B cell (primary cell): ENCODE data around the gene COQ6. TPM values are rescaled to one million over a fixed set of nuclear protein-coding genes. Genes with fewer than 3 reads are reported as not detected.
"Not testable (repeated sequence)": the region's sequence is repeated elsewhere in the genome, so short reads cannot be mapped to it uniquely, and the experiment has no call there.

ENCODE experiments used
- ATAC-seq: fragments of 200-7000 bp; cut with Tn5 transposase; one replicate; pipeline ENCODE4 v1.10.0; 2021; ENCODE audit warnings: low read depth, mild to moderate bottlenecking, moderate number of reproducible peaks, moderate library complexity
- CTCF ChIA-PET: fragments of 350-600 bp; sonication (Branson Sonifier 250); formaldehyde crosslinking; loops from one replicate; lab custom pipeline; 2021; ENCODE audit warnings: antibody characterized with exemption, inconsistent platforms; lab: Charles Lee
- POLR2A ChIA-PET: fragments of 350-600 bp; sonication (Branson Sonifier 250); formaldehyde crosslinking; loops from one replicate; lab custom pipeline; 2021; ENCODE audit warnings: antibody characterized with exemption; lab: Charles Lee
- DNase-seq: peaks from one replicate; pipeline ENCODE4 v3.0.0; 2013
- H2AFZ ChIP-seq: 2 replicates; pipeline ENCODE4 v1.6.1; 2012; ENCODE audit warnings: mild to moderate bottlenecking, low read depth, low read length; ENCODE audit not compliant: insufficient read depth, poor library complexity, severe bottlenecking
- H3K27ac ChIP-seq, 2 donors: 1 replicate in 1 of 2; 2 replicates in 1 of 2; pipeline ENCODE4 v1.5.1; 2012 to 2013; ENCODE audit warnings: low read length in 2 of 2, mild to moderate bottlenecking in 2 of 2, moderate library complexity in 1 of 2
- H3K27me3 ChIP-seq, 4 experiments: fragments of 200-600 bp in 1 of 4; sonication (generic) in 1 of 4; replicated peaks in 1 of 4; 1 replicate in 2 of 4; 2 replicates in 2 of 4; pipeline versions ENCODE4 v1.6.1 to v1.7.0; 2013 to 2016; ENCODE audit warnings: low read length in 3 of 4, mild to moderate bottlenecking in 2 of 4, mixed read lengths in 1 of 4, moderate library complexity in 1 of 4; ENCODE audit not compliant: insufficient read depth in 4 of 4, control insufficient read depth in 3 of 4; ENCODE audit errors: control extremely low read depth in 1 of 4
- H3K36me3 ChIP-seq, 2 experiments: replicated peaks in 1 of 2; 1 replicate in 1 of 2; 2 replicates in 1 of 2; pipeline versions ENCODE4 v1.6.1 to v1.7.1; 2013; ENCODE audit warnings: low read length in 1 of 2; ENCODE audit not compliant: insufficient read depth in 2 of 2, control insufficient read depth in 1 of 2; ENCODE audit errors: control extremely low read depth in 1 of 2, extremely low read depth in 1 of 2
- H3K4me1 ChIP-seq, 2 donors: fragments of 200-600 bp in 1 of 2; sonication (generic) in 1 of 2; 1 replicate in 1 of 2; 2 replicates in 1 of 2; pipeline versions ENCODE4 v1.5.1 to v1.6.1; 2013 to 2017; ENCODE audit warnings: low read length in 2 of 2; ENCODE audit not compliant: control insufficient read depth in 2 of 2, insufficient read depth in 2 of 2
- H3K4me2 ChIP-seq: replicated peaks from 2 replicates; pipeline ENCODE3; 2012; ENCODE audit warnings: mild to moderate bottlenecking, low read depth, low read length; ENCODE audit not compliant: poor library complexity, severe bottlenecking
- H3K4me3 ChIP-seq, 5 experiments: fragments of 200-600 bp in 1 of 5; sonication (generic) in 1 of 5; 1 replicate in 3 of 5; 2 replicates in 2 of 5; pipeline versions ENCODE4 v1.5.1 to v1.7.0; 2011 to 2016; ENCODE audit warnings: low read length in 4 of 5, mild to moderate bottlenecking in 4 of 5, low read depth in 2 of 5, control low read depth in 1 of 5, moderate library complexity in 1 of 5; ENCODE audit not compliant: insufficient read depth in 1 of 5; ENCODE audit errors: control extremely low read depth in 1 of 5, extremely low read depth in 1 of 5
- H3K79me2 ChIP-seq: fragments of 200-600 bp; sonication (generic); one replicate; pipeline ENCODE4 v1.6.0; 2016; ENCODE audit warnings: low read length; ENCODE audit not compliant: control insufficient read depth, insufficient read depth
- H3K9ac ChIP-seq: fragments of 200-600 bp; sonication (generic); 2 replicates; pipeline ENCODE4 v1.6.1; 2017; ENCODE audit warnings: mild to moderate bottlenecking, low read length, moderate library complexity
- H3K9me3 ChIP-seq, 3 donors: one replicate each; pipeline versions ENCODE4 v1.6.1 to v1.7.1; 2013; ENCODE audit warnings: low read length in 2 of 3; ENCODE audit not compliant: control insufficient read depth in 2 of 3, insufficient read depth in 1 of 3; ENCODE audit errors: control extremely low read depth in 1 of 3
- H4K20me1 ChIP-seq: 2 replicates; pipeline ENCODE4 v1.6.0; 2012; ENCODE audit warnings: mild to moderate bottlenecking, low read length; ENCODE audit not compliant: insufficient read depth, control insufficient read depth, poor library complexity, severe bottlenecking
- H3K27ac Mint-ChIP-seq: one replicate; pipeline ENCODE4 v1.8.0; 2021; ENCODE audit warnings: mixed read lengths
- H3K27me3 Mint-ChIP-seq: one replicate; pipeline ENCODE4 v1.8.0; 2021; ENCODE audit warnings: mixed read lengths
- H3K4me1 Mint-ChIP-seq: one replicate; pipeline ENCODE4 v1.8.0; 2021; ENCODE audit warnings: mixed read lengths
- H3K4me3 Mint-ChIP-seq: one replicate; pipeline ENCODE4 v1.8.0; 2021; ENCODE audit warnings: mixed read lengths
- H3K9me3 Mint-ChIP-seq: one replicate; pipeline ENCODE4 v1.8.0; 2022; ENCODE audit warnings: mixed read lengths; ENCODE audit not compliant: insufficient read depth
- CTCF ChIP-seq: fragments of 200-600 bp; IDR thresholded peaks from one replicate; pipeline ENCODE4 v1.8.0; 2022; ENCODE audit warnings: antibody characterized with exemption, mild to moderate bottlenecking
- EZH2 ChIP-seq: IDR thresholded peaks from 2 replicates; pipeline ENCODE4 v1.6.1; 2012; ENCODE audit warnings: borderline replicate concordance, low read depth, mild to moderate bottlenecking, moderate library complexity, low read length; ENCODE audit not compliant: insufficient read depth, poor library complexity, severe bottlenecking
- WGBS: methylation state at CpG from one replicate; pipeline ENCODE4 v1.1.5; 2013; ENCODE audit warnings: missing lambda C conversion rate; ENCODE audit not compliant: insufficient coverage; 5-methylcytosine and 5-hydroxymethylcytosine counted together
- intact Hi-C: fragments of 100-400 bp; cut with micrococcal nuclease; formaldehyde crosslinking; loops from one replicate; pipeline ENCODE4 v1.10.0; 2022
- polyA plus RNA-seq: library from polyadenylated mRNA; depleted of rRNA; stranded (reverse); fragments of >200 nt; gene quantifications from 2 replicates; pipeline ENCODE4 v1.2.3, GENCODE V29; 2012
- total RNA-seq, 2 donors: library from RNA; stranded (reverse); fragments of 120-200 nt in 1 of 2; gene quantifications; 1 replicate in 1 of 2; 2 replicates in 1 of 2; pipeline versions ENCODE4 v1.2.3 to v1.2.4, GENCODE V29; 2013 to 2022

COQ6 gene
- total and polyA plus RNA-seq, 2 donors (not counting 1 experiment from before 2014, with no cell fraction given) = 38.2 to 38.4 TPM

GRCh38 chr14:73991092-73991491 lies 41.0 kb downstream of the COQ6 start:
- Histone ChIP-seq H3K79me2 (no peaks in the 10 kb centered on the region), H3K27ac (no peak overlapping the region), H3K9ac (no peak overlapping the region), H3K27me3 (no peaks in the 10 kb centered on the region), H3K4me2 (no peak overlapping the region), H3K4me3 (no peak overlapping the region), H2AFZ (no peak overlapping the region), H4K20me1 (no peaks in the 10 kb centered on the region), H3K9me3 (no peaks in the 10 kb centered on the region), H3K4me1 (no peaks in the 10 kb centered on the region), H3K36me3 (peaks cover 0 to 23% of the 10 kb centered on the region in 2 experiments)
- Mint-ChIP-seq H3K27ac (no peak overlapping the region), H3K4me1 (peaks cover 2% of the 10 kb centered on the region), H3K27me3 (no peaks in the 10 kb centered on the region), H3K4me3 (no peak overlapping the region), H3K9me3 (no peaks in the 10 kb centered on the region)
- ChIA-PET POLR2A (no interaction called here), CTCF (no interaction called here)
- intact Hi-C loops = no loop called here
- TF ChIP-seq EZH2 = no peak
- TF ChIP-seq CTCF = no peak
- no peak for ATAC-seq
- DNase-seq = no peak
- 71% methylated on average over 1 of the region's 4 CpGs for WGBS

GRCh38 chr14:73994926-73995325 lies 44.8 kb downstream of the COQ6 start:
- CTCF ChIA-PET, H3K4me3 ChIP-seq: not testable (repeated sequence)

More at GRCh38 chr14:73994926-73995325, 44.8 kb downstream of the COQ6 start:
- H3K27me3 Mint-ChIP-seq, H3K27ac ChIP-seq, H3K4me1 Mint-ChIP-seq, ATAC-seq, DNase-seq, H4K20me1 ChIP-seq, H3K27me3 ChIP-seq, intact Hi-C loops, H3K4me2 ChIP-seq, H3K4me1 ChIP-seq, H3K9ac ChIP-seq, H2AFZ ChIP-seq, H3K36me3 ChIP-seq, H3K27ac Mint-ChIP-seq, POLR2A ChIA-PET, H3K9me3 ChIP-seq, H3K4me3 Mint-ChIP-seq, H3K9me3 Mint-ChIP-seq, H3K79me2 ChIP-seq: not testable (repeated sequence)
- WGBS = 100% methylated on average over 1 of the region's 7 CpGs
